Neural cell (in vitro differentiated cells): ENCODE results near the gene ANXA5. TPM values are rescaled to one million over a fixed set of nuclear protein-coding genes. Genes with fewer than 3 reads are reported as not detected.

Source experiments
- H2AFZ ChIP-seq: fragments of 200-600, 300-800 bp; sonication (generic), shearing (Covaris generic); 2 replicates; pipeline ENCODE4 v1.6.0; 2014; ENCODE audit warnings: low read depth, mild to moderate bottlenecking, antibody characterized with exemption, low read length, moderate library complexity
- H3F3A ChIP-seq: fragments of 200-600 bp; shearing (Covaris generic); 2 replicates; pipeline ENCODE4 v1.6.1; 2016; ENCODE audit warnings: mild to moderate bottlenecking, moderate library complexity, mixed read lengths, antibody characterized with exemption, low read length; ENCODE audit not compliant: insufficient read depth, poor library complexity, severe bottlenecking
- H3K27ac ChIP-seq: fragments of 200-600, 300-800 bp; sonication (generic), shearing (Covaris generic); 2 replicates; pipeline ENCODE4 v1.5.1; 2014; ENCODE audit warnings: mild to moderate bottlenecking, low read length, moderate library complexity
- H3K27me3 ChIP-seq: fragments of 300-800, 200-600 bp; sonication (generic), shearing (Covaris generic); 2 replicates; pipeline ENCODE4 v1.6.0; 2014; ENCODE audit warnings: mild to moderate bottlenecking, low read depth, low read length, moderate library complexity; ENCODE audit not compliant: insufficient read depth
- H3K36me3 ChIP-seq: fragments of 300-800, 200-600 bp; sonication (generic), shearing (Covaris generic); 2 replicates; pipeline ENCODE4 v1.5.1; 2014; ENCODE audit warnings: mild to moderate bottlenecking, antibody characterized with exemption, low read length, moderate library complexity; ENCODE audit not compliant: insufficient read depth
- H3K4me2 ChIP-seq: fragments of 300-800, 200-600 bp; sonication (generic), shearing (Covaris generic); 2 replicates; pipeline ENCODE4 v1.6.0; 2014; ENCODE audit warnings: mild to moderate bottlenecking, low read length
- H3K4me3 ChIP-seq: fragments of 300-800, 200-600 bp; sonication (generic), shearing (Covaris generic); 2 replicates; pipeline ENCODE4 v1.5.1; 2014; ENCODE audit warnings: mild to moderate bottlenecking, low read length, moderate library complexity
- H3K79me2 ChIP-seq: fragments of 200-600 bp; shearing (Covaris generic); replicated peaks from 2 replicates; pipeline ENCODE4 v1.6.0; 2014; ENCODE audit warnings: mild to moderate bottlenecking, low read length, moderate library complexity; ENCODE audit not compliant: insufficient read depth
- H3K9ac ChIP-seq: fragments of 300-800, 200-600 bp; sonication (generic), shearing (Covaris generic); 2 replicates; pipeline ENCODE4 v1.6.1; 2016; ENCODE audit warnings: mild to moderate bottlenecking, low read length, mixed read lengths
- H3K9me2 ChIP-seq: fragments of 200-600 bp; shearing (Covaris generic); 2 replicates; pipeline ENCODE4 v1.6.1; 2016; ENCODE audit warnings: mild to moderate bottlenecking, low read length, mixed read lengths; ENCODE audit not compliant: insufficient read depth
- H3K9me3 ChIP-seq: fragments of 200-600, 300-800 bp; sonication (generic), shearing (Covaris generic); 2 replicates; pipeline ENCODE4 v1.6.1; 2016; ENCODE audit warnings: mild to moderate bottlenecking, mixed run types, low read length, moderate library complexity, mixed read lengths
- H4K20me1 ChIP-seq: fragments of 200-600 bp; shearing (Covaris generic); 2 replicates; pipeline ENCODE4 v1.6.1; 2016; ENCODE audit warnings: mild to moderate bottlenecking, mixed run types; ENCODE audit not compliant: insufficient read depth
- EP300 ChIP-seq: fragments of 450-650 bp; conservative IDR thresholded peaks from 2 replicates; pipeline ENCODE4 v1.6.1; 2014; ENCODE audit warnings: antibody characterized with exemption, mild to moderate bottlenecking, moderate library complexity; ENCODE audit not compliant: poor library complexity, severe bottlenecking
- EZH2 ChIP-seq: fragments of 200-600, 300-800 bp; shearing (Covaris generic), sonication (generic); IDR thresholded peaks from 2 replicates; pipeline ENCODE4 v1.6.1; 2014; ENCODE audit warnings: antibody characterized with exemption, low read length, borderline replicate concordance, mild to moderate bottlenecking; ENCODE audit not compliant: insufficient read depth, poor library complexity, severe bottlenecking
- MXI1 ChIP-seq: fragments of 450-650 bp; conservative IDR thresholded peaks from 2 replicates; pipeline ENCODE4 v1.6.1; 2014; ENCODE audit warnings: antibody characterized with exemption, mild to moderate bottlenecking; ENCODE audit not compliant: poor library complexity, severe bottlenecking
- POLR2AphosphoS5 ChIP-seq: IDR thresholded peaks from 2 replicates; pipeline ENCODE4 v1.6.1; 2012
- RAD21 ChIP-seq: fragments of 450-650 bp; conservative IDR thresholded peaks from 2 replicates; pipeline ENCODE4 v1.6.1; 2014; ENCODE audit warnings: antibody characterized with exemption, mild to moderate bottlenecking, moderate library complexity
- REST ChIP-seq: IDR thresholded peaks from 2 replicates; pipeline ENCODE4 v1.6.1; 2012; ENCODE audit warnings: borderline replicate concordance
- SMC3 ChIP-seq: fragments of 450-650 bp; conservative IDR thresholded peaks from 2 replicates; pipeline ENCODE4 v1.6.1; 2014; ENCODE audit warnings: antibody characterized with exemption, mild to moderate bottlenecking, moderate library complexity; ENCODE audit not compliant: poor library complexity
- TAF1 ChIP-seq: IDR thresholded peaks from 2 replicates; pipeline ENCODE4 v1.6.1; 2012; ENCODE audit warnings: low read depth
- polyA plus RNA-seq: library from polyadenylated mRNA; depleted of rRNA; stranded (reverse); fragments of >200 nt; gene quantifications from 2 replicates; pipeline ENCODE4 v1.2.3, GENCODE V29; 2014
- TF ChIP-seq, protein P1 (sequence below): fragments of 450-650 bp; IDR thresholded peaks from 2 replicates; pipeline ENCODE4 v1.5.1; 2014; ENCODE audit warnings: antibody characterized with exemption, mild to moderate bottlenecking, moderate library complexity; ENCODE audit not compliant: poor library complexity, severe bottlenecking

ANXA5 gene
- polyA plus RNA-seq, 1 donor from 2014 or later, result 8.1 TPM

DNA sequence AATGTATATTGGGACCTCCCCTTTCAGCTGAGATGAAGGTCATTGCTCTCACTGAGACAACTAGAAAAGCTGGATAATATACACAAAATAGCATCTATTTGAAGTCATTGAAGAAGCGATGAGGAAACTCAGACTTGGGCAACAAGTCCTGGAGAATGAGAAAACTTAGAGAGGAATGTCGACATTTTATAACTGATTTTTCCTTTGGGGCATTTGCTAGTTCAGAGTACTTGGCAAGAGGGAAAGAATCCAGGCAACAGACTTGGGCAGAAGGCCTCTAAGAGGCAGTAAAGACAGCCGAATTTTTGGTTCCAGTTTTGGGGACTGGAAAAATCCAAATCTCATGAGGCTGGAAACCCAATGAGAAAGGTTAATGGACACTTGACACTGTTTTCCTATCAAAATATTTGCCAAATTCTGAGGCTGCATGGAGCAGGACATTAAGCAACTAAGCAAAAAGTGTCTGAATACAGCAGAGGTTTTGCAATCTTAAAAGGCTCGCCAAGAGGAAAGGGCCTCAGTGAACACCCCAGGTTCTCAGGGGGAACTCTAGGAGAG is 21.0 kb upstream of the ANXA5 start:
- no peak overlapping the region for H3K4me2 ChIP-seq
- H3F3A ChIP-seq, result no peaks in the 10 kb centered on the region
- no peaks in the 10 kb centered on the region for H3K9me2 ChIP-seq
- H3K36me3 ChIP-seq, result no peaks in the 10 kb centered on the region
- H3K9me3 ChIP-seq, result no peaks in the 10 kb centered on the region
- H4K20me1 ChIP-seq, result no peaks in the 10 kb centered on the region
- H3K27me3 ChIP-seq, result no peaks in the 10 kb centered on the region
- H2AFZ ChIP-seq, result no peak overlapping the region
- no peak overlapping the region for H3K27ac ChIP-seq
- H3K79me2 ChIP-seq, result no peaks in the 10 kb centered on the region
- H3K4me3 ChIP-seq, result no peak overlapping the region
- TF ChIP-seq RAD21 (no peak), REST (no peak), TAF1 (no peak), MXI1 (no peak), SMC3 (no peak), EP300 (no peak), POLR2AphosphoS5 (no peak), EZH2 (no peak)
- TF ChIP-seq, protein P1, sequence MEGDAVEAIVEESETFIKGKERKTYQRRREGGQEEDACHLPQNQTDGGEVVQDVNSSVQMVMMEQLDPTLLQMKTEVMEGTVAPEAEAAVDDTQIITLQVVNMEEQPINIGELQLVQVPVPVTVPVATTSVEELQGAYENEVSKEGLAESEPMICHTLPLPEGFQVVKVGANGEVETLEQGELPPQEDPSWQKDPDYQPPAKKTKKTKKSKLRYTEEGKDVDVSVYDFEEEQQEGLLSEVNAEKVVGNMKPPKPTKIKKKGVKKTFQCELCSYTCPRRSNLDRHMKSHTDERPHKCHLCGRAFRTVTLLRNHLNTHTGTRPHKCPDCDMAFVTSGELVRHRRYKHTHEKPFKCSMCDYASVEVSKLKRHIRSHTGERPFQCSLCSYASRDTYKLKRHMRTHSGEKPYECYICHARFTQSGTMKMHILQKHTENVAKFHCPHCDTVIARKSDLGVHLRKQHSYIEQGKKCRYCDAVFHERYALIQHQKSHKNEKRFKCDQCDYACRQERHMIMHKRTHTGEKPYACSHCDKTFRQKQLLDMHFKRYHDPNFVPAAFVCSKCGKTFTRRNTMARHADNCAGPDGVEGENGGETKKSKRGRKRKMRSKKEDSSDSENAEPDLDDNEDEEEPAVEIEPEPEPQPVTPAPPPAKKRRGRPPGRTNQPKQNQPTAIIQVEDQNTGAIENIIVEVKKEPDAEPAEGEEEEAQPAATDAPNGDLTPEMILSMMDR, result no peak
- H3K9ac ChIP-seq, result no peak overlapping the region

DNA sequence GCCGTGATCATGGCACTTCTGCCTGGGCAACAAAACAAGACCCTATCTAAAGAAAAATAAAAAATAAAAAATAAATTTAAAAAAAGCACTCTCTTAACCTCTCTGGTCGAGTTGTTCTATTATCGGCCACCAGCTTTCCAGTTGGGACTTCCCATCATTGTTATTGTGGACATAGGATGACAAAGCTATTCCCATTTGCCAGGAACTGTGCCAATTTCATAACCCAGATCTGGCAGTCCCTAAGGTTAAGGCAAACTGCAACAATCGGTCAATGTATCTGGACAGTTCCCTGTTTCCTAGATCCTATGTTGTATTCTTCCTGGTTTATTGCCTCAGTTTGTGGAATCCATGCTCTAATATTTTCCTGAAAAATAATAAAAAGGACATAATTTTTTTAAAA is 17.8 kb upstream of the ANXA5 start:
- Histone ChIP-seq H3K4me2 (no peak overlapping the region), H3K79me2 (no peaks in the 10 kb centered on the region), H3K9me2 (no peaks in the 10 kb centered on the region), H3K4me3 (no peak overlapping the region), H3K9ac (no peak overlapping the region), H3K9me3 (no peaks in the 10 kb centered on the region), H3K27me3 (no peaks in the 10 kb centered on the region), H3K36me3 (no peaks in the 10 kb centered on the region), H2AFZ (no peak overlapping the region), H4K20me1 (no peaks in the 10 kb centered on the region), H3K27ac (no peak overlapping the region), H3F3A (no peaks in the 10 kb centered on the region)
- no peak for TF ChIP-seq TAF1
- TF ChIP-seq EP300, result no peak
- TF ChIP-seq MXI1, result no peak
- TF ChIP-seq, protein P1, result no peak
- TF ChIP-seq REST, result no peak
- no peak for TF ChIP-seq SMC3
- TF ChIP-seq POLR2AphosphoS5, result no peak
- no peak for TF ChIP-seq RAD21
- TF ChIP-seq EZH2, result no peak
